HG02571 (cell line): Measurements from ENCODE around the gene TBC1D14.

Source experiments
- ATAC-seq: cut with Tn5 transposase; IDR thresholded peaks from one replicate; pipeline ENCODE4 v1.9.1; 2021; ENCODE audit warnings: mild to moderate bottlenecking, moderate library complexity; ENCODE audit not compliant: unreplicated experiment

TBC1D14 gene

GRCh38 chr4:6909113-6909969, at the start of gene TBC1D14:
Gene TBC1D14 (plus strand): TSS chr4:6909826. CDS start chr4:6923390, 13,564 bp downstream.
- peak; percentile 88 for ATAC-seq

GRCh38 chr4:6868386-6868785, 41.2 kb upstream of the TBC1D14 start:
- no peak for ATAC-seq

- no peak for ATAC-seq
Observed at GRCh38 chr4:6869944-6870343, 39.7 kb upstream of the TBC1D14 start.

GRCh38 chr4:6873291-6873690, 36.3 kb upstream of the TBC1D14 start:
- no peak for ATAC-seq

- no peak for ATAC-seq
Observed at GRCh38 chr4:6873792-6874461, 35.7 kb upstream of the TBC1D14 start.

- ATAC-seq, result no peak
Observed at GRCh38 chr4:6874981-6875380, 34.6 kb upstream of the TBC1D14 start.

GRCh38 chr4:6875431-6875831, 34.2 kb upstream of the TBC1D14 start:
- ATAC-seq, result no peak

GRCh38 chr4:6876440-6876839, 33.2 kb upstream of the TBC1D14 start:
- no peak for ATAC-seq

- ATAC-seq, result no peak
Observed at GRCh38 chr4:6877067-6877466, 32.6 kb upstream of the TBC1D14 start.

GRCh38 chr4:6878451-6879059, 31.1 kb upstream of the TBC1D14 start:
- no peak for ATAC-seq

GRCh38 chr4:6880691-6881090, 28.9 kb upstream of the TBC1D14 start:
- ATAC-seq, result no peak

- ATAC-seq, result no peak
Observed at GRCh38 chr4:6881908-6882307, 27.7 kb upstream of the TBC1D14 start.

- ATAC-seq, result no peak
Observed at GRCh38 chr4:6884341-6884870, 25.2 kb upstream of the TBC1D14 start.

GRCh38 chr4:6885953-6886557, 23.6 kb upstream of the TBC1D14 start:
- no peak for ATAC-seq

GRCh38 chr4:6886886-6887285, 22.7 kb upstream of the TBC1D14 start:
- ATAC-seq, result no peak

- ATAC-seq, result no peak
Observed at GRCh38 chr4:6887591-6888371, 21.8 kb upstream of the TBC1D14 start.

GRCh38 chr4:6888506-6889071, 21.0 kb upstream of the TBC1D14 start:
- no peak for ATAC-seq

GRCh38 chr4:6889101-6889735, 20.4 kb upstream of the TBC1D14 start:
- no peak for ATAC-seq

- ATAC-seq, result no peak
Observed at GRCh38 chr4:6889736-6890324, 19.8 kb upstream of the TBC1D14 start.
